ENCODE data around the gene LAMA2. TPM values are rescaled to one million over a fixed set of nuclear protein-coding genes. Genes with fewer than 3 reads are reported as not detected.

The LAMA2 gene
- total RNA-seq, 1 experiment from 2014 or later = 4.2 TPM

DNA sequence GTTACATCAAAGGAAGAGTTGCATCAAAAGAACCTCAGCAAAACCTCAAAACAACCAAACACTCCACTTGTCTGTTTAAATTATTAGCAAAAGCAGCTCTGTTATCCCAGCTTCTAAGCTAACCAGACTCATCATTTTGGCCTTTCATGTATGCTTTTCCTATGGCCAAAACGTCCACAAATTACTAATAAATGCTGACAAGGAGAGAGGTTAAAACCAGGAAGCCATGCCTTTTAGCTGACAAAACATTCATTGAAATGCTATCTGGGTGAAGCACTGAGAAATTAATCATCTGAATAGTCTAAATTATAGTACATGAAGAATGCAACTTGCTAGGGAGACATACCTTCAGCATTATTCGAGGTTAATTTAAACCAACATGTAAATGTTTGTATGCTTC lies 80.6 kb downstream of the LAMA2 start:
- H3K23ac ChIP-seq (ENCODE audit: insufficient read length, low read depth, low read length) = no peak overlapping the region
- H2BK5ac ChIP-seq (ENCODE audit: insufficient read length, low read length) = no peak overlapping the region
- no peaks in the 10 kb centered on the region for H3K79me2 ChIP-seq (ENCODE audit: insufficient read depth, low read length)
- Mint-ChIP-seq H3K4me3 (no peak overlapping the region), H3K4me1 (peaks cover 12 to 15% of the 10 kb centered on the region in 2 experiments; a peak in 3 of 4 replicates), H3K9me3 (no peaks in the 10 kb centered on the region), H3K27me3 (ENCODE audit: low read depth) (no peaks in the 10 kb centered on the region), H3K27ac (no peak overlapping the region; a peak in 1 of 7 replicates), H3K36me3 (ENCODE audit: insufficient read depth in 1 of 3, low read depth in 3 of 3) (no peaks in the 10 kb centered on the region)
- H3K4ac ChIP-seq (ENCODE audit: low read depth, low read length) = no peak overlapping the region
- no CpG with 5 or more reads among the region's 2 CpGs for WGBS (ENCODE audit: extremely low coverage, insufficient read length, low lambda C conversion rate)
- no peak for DNase-seq
- no peak overlapping the region for H3K9ac ChIP-seq (ENCODE audit: extremely low read depth, insufficient read length, low read length)
- no peak overlapping the region for H2BK15ac ChIP-seq (ENCODE audit: low read depth, low read length)
- no peaks in the 10 kb centered on the region for H3K9me3 ChIP-seq (ENCODE audit: control insufficient read depth, low read depth, low read length)
- no peak overlapping the region for H3K56ac ChIP-seq (ENCODE audit: insufficient read length, low read depth, low read length)
- no peak overlapping the region for H4K91ac ChIP-seq (ENCODE audit: insufficient read length, low read depth, low read length)
- H2AK5ac ChIP-seq (ENCODE audit: insufficient read length, low read length) = no peak overlapping the region
- no peak overlapping the region for H3K4me2 ChIP-seq (ENCODE audit: insufficient read depth, insufficient read length, low read length)
- no peaks in the 10 kb centered on the region for H3K23me2 ChIP-seq (ENCODE audit: insufficient read length, low read depth, low read length, poor library complexity, severe bottlenecking)
- no peak overlapping the region for H2BK12ac ChIP-seq (ENCODE audit: insufficient read length, low read depth, low read length)
- H4K20me1 ChIP-seq (ENCODE audit: control insufficient read depth, insufficient read depth, insufficient read length) = no peaks in the 10 kb centered on the region
- H3K27ac ChIP-seq (ENCODE audit: insufficient read length, low read depth, low read length) = no peak overlapping the region
- H2AFZ ChIP-seq (ENCODE audit: low read length) = no peak overlapping the region
- no peak for TF ChIP-seq CTCF (conservative IDR thresholded peaks at IDR 0.05)
- no peak overlapping the region for H2BK120ac ChIP-seq (ENCODE audit: low read depth, low read length, poor library complexity, severe bottlenecking)
- H4K8ac ChIP-seq (replicated peaks; ENCODE audit: insufficient read length, low read depth, low read length) = no peak overlapping the region
- H2BK20ac ChIP-seq (ENCODE audit: low read depth, low read length, poor library complexity, severe bottlenecking) = no peak overlapping the region
- H3T11ph ChIP-seq (ENCODE audit: low read length) = no peak overlapping the region
- no peaks in the 10 kb centered on the region; the same call in 1 of the 2 replicates for H3K4me1 ChIP-seq (ENCODE audit: insufficient read depth, low read length)
- H4K5ac ChIP-seq (ENCODE audit: insufficient read length, low read depth, low read length) = no peak overlapping the region
- no peak overlapping the region for H3K18ac ChIP-seq (ENCODE audit: insufficient read length, low read depth, low read length)
- no peaks in the 10 kb centered on the region for H3K79me1 ChIP-seq (ENCODE audit: insufficient read depth, low read depth, low read length, poor library complexity, severe bottlenecking)
- no peaks in the 10 kb centered on the region for H3K27me3 ChIP-seq (ENCODE audit: insufficient read depth, low read length)
- no peak overlapping the region for H3K14ac ChIP-seq (ENCODE audit: insufficient read depth, low read length)
